Sigmoid colon (tissue), 4 donors: ENCODE measurements around the gene RGN.

Experiments
- POLR2A ChIP-seq, 2 donors: fragments of 450-650 bp; IDR thresholded peaks; one replicate each; pipeline ENCODE4 v1.6.1; 2016; ENCODE audit warnings: antibody characterized with exemption in 2 of 2, mild to moderate bottlenecking in 2 of 2, moderate library complexity in 2 of 2
- POLR2AphosphoS5 ChIP-seq, 4 donors: sonication (generic); formaldehyde crosslinking; IDR thresholded peaks; one replicate each; pipeline ENCODE4 v1.6.1; 2017; ENCODE audit warnings: antibody characterized with exemption in 4 of 4
- TF ChIP-seq, protein P1 (sequence below), 4 experiments: fragments of 450-650 bp in 3 of 4; fragments of 200-600 bp in 1 of 4; IDR thresholded peaks; one replicate each; pipeline ENCODE4 v1.5.1; 2016 to 2019; ENCODE audit warnings: antibody characterized with exemption in 4 of 4, mild to moderate bottlenecking in 3 of 4, moderate library complexity in 2 of 4

DNA sequence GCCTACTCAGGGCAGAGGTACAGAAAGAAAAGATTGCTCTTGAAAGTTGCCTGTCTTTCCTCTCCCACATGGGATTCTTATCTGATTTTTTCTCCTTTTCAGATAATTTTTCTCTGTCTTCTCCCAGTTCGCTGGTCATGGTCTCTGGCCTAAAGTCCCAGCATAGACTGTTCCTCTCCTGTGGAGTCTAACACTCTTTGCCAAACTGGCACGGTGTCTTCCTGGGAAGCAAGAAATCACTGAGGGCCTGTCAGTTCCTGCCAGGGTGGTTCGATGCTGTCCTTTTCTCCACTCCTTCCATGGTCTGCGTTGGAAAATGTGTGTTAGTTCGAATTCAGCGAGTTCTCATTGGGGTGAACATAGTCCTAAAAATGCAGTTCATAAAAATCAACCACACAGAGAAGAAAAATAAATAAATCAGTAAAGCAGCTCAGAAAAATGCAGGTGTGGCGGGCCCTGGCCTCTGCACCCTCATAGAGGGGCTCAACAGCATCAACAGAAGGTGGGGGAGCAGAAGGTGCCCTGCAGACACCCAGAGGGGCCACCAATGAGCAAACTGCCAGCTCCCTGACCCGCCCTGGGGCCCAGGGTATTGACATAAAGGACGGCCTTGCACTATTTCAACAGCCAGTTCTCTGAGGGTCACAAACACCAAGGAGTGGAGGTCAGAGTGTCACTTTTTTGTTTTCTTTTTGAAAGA, 2.1 kb downstream of the RGN start:
- TF ChIP-seq, protein P1, sequence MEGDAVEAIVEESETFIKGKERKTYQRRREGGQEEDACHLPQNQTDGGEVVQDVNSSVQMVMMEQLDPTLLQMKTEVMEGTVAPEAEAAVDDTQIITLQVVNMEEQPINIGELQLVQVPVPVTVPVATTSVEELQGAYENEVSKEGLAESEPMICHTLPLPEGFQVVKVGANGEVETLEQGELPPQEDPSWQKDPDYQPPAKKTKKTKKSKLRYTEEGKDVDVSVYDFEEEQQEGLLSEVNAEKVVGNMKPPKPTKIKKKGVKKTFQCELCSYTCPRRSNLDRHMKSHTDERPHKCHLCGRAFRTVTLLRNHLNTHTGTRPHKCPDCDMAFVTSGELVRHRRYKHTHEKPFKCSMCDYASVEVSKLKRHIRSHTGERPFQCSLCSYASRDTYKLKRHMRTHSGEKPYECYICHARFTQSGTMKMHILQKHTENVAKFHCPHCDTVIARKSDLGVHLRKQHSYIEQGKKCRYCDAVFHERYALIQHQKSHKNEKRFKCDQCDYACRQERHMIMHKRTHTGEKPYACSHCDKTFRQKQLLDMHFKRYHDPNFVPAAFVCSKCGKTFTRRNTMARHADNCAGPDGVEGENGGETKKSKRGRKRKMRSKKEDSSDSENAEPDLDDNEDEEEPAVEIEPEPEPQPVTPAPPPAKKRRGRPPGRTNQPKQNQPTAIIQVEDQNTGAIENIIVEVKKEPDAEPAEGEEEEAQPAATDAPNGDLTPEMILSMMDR (IDR thresholded peaks at IDR 0.05), result no peak
- no peak for TF ChIP-seq POLR2A (IDR thresholded peaks at IDR 0.05)
- no peak for TF ChIP-seq POLR2AphosphoS5 (IDR thresholded peaks at IDR 0.05)
